Stimulated activated naive B cell treated with anti-CD40 and anti-IgM and Interleukin-4, amounts not matched to agents 10 μg/mL and 1 μg/mL and 100 μg/mL, for 72 hours (primary cell): ENCODE measurements around the gene MGA.

Experiments
- ATAC-seq, 2 donors: fragments of 150-1000 bp; cut with Tn5 transposase; replicated peaks; 2 replicates each; pipeline ENCODE4 v1.10.0; 2021; ENCODE audit warnings: moderate library complexity in 1 of 2
- DNase-seq: peaks from one replicate; pipeline ENCODE4 v3.0.0; 2021
- H3K27ac Mint-ChIP-seq: one replicate; pipeline ENCODE4 v1.8.0; 2022; ENCODE audit warnings: mild to moderate bottlenecking, mixed read lengths
- H3K27me3 Mint-ChIP-seq, 2 donors: one replicate each; pipeline ENCODE4 v1.8.0; 2022; ENCODE audit warnings: mixed read lengths in 2 of 2
- H3K36me3 Mint-ChIP-seq, 2 donors: one replicate each; pipeline ENCODE4 v1.8.0; 2022; ENCODE audit warnings: mixed read lengths in 2 of 2, mild to moderate bottlenecking in 1 of 2
- H3K4me1 Mint-ChIP-seq, 2 donors: one replicate each; pipeline ENCODE4 v1.8.0; 2022; ENCODE audit warnings: mixed read lengths in 2 of 2, mild to moderate bottlenecking in 1 of 2
- H3K4me3 Mint-ChIP-seq, 2 donors: one replicate each; pipeline ENCODE4 v1.8.0; 2022; ENCODE audit warnings: mild to moderate bottlenecking in 2 of 2, mixed read lengths in 2 of 2, moderate library complexity in 1 of 2
- H3K9me3 Mint-ChIP-seq, 2 donors: one replicate each; pipeline ENCODE4 v1.8.0; 2022; ENCODE audit warnings: mixed read lengths in 2 of 2, mild to moderate bottlenecking in 1 of 2

Gene MGA

GRCh38 chr15:41790169-41790568 lies 130.0 kb downstream of the MGA start:
- Mint-ChIP-seq H3K9me3 (peaks cover under 1 to 2% of the 10 kb centered on the region in 2 donors), H3K36me3 (peaks cover 8% of the 10 kb centered on the region in 2 donors), H3K4me3 (peak overlapping the region in 1 of 2 donors; percentile 35), H3K4me1 (peaks cover 56 to 66% of the 10 kb centered on the region in 2 donors), H3K27ac (peak overlapping the region; percentile 70), H3K27me3 (no peaks in the 10 kb centered on the region)
- no peak for DNase-seq
- ATAC-seq: peak in 1 of 2 donors; percentile 7

GRCh38 chr15:41790756-41791546 lies 130.7 kb downstream of the MGA start:
- H3K4me1 Mint-ChIP-seq: peaks cover 59 to 74% of the 10 kb centered on the region in 2 donors
- H3K36me3 Mint-ChIP-seq: peaks cover 8 to 9% of the 10 kb centered on the region in 2 donors
- H3K27me3 Mint-ChIP-seq: no peaks in the 10 kb centered on the region
- peak overlapping the region; percentile 57 to 68 for H3K4me3 Mint-ChIP-seq
- H3K27ac Mint-ChIP-seq: peak overlapping the region; percentile 70
- ATAC-seq (peak; percentile 75 to 81), DNase-seq (peak; percentile 31)
- peaks cover 2 to 4% of the 10 kb centered on the region in 2 donors for H3K9me3 Mint-ChIP-seq

GRCh38 chr15:41791547-41791937 lies 131.3 kb downstream of the MGA start:
- H3K9me3 Mint-ChIP-seq: peaks cover 2 to 4% of the 10 kb centered on the region in 2 donors
- peak overlapping the region; percentile 57 to 68 for H3K4me3 Mint-ChIP-seq
- no peak for ATAC-seq
- DNase-seq: no peak
- H3K36me3 Mint-ChIP-seq: peaks cover 8% of the 10 kb centered on the region in 2 donors
- peaks cover 63 to 80% of the 10 kb centered on the region in 2 donors for H3K4me1 Mint-ChIP-seq
- peak overlapping the region; percentile 70 for H3K27ac Mint-ChIP-seq
- no peaks in the 10 kb centered on the region for H3K27me3 Mint-ChIP-seq

- Mint-ChIP-seq H3K27me3 (no peaks in the 10 kb centered on the region), H3K9me3 (peaks cover 2 to 4% of the 10 kb centered on the region in 2 donors), H3K27ac (peak overlapping the region; percentile 70), H3K36me3 (peaks cover 8 to 11% of the 10 kb centered on the region in 2 donors), H3K4me3 (peak overlapping the region; percentile 57 to 68), H3K4me1 (peaks cover 66 to 85% of the 10 kb centered on the region in 2 donors)
- ATAC-seq (no peak), DNase-seq (no peak)
Observed at GRCh38 chr15:41792000-41792637, 131.9 kb downstream of the MGA start.

GRCh38 chr15:41794081-41794480 lies 133.9 kb downstream of the MGA start:
- DNase-seq (no peak), ATAC-seq (no peak)
- peak overlapping the region; percentile 25 for H3K27ac Mint-ChIP-seq
- H3K27me3 Mint-ChIP-seq: no peaks in the 10 kb centered on the region
- H3K36me3 Mint-ChIP-seq: peaks cover 8 to 11% of the 10 kb centered on the region in 2 donors
- H3K9me3 Mint-ChIP-seq: peaks cover 2 to 4% of the 10 kb centered on the region in 2 donors
- H3K4me1 Mint-ChIP-seq: peaks cover 72 to 88% of the 10 kb centered on the region in 2 donors
- no peak overlapping the region for H3K4me3 Mint-ChIP-seq

GRCh38 chr15:41795996-41796856 lies 136.0 kb downstream of the MGA start:
- H3K9me3 Mint-ChIP-seq: peaks cover 2 to 4% of the 10 kb centered on the region in 2 donors
- H3K4me3 Mint-ChIP-seq: no peak overlapping the region
- H3K36me3 Mint-ChIP-seq: peaks cover 24 to 26% of the 10 kb centered on the region in 2 donors
- no peak for DNase-seq
- peak overlapping the region; percentile 42 for H3K27ac Mint-ChIP-seq
- peaks cover 62 to 84% of the 10 kb centered on the region in 2 donors for H3K4me1 Mint-ChIP-seq
- H3K27me3 Mint-ChIP-seq: no peaks in the 10 kb centered on the region
- no peak for ATAC-seq

- Mint-ChIP-seq H3K36me3 (peaks cover 23 to 29% of the 10 kb centered on the region in 2 donors), H3K27ac (peak overlapping the region; percentile 72), H3K4me3 (peak overlapping the region; percentile 31 to 34), H3K9me3 (peaks cover 2 to 4% of the 10 kb centered on the region in 2 donors), H3K27me3 (no peaks in the 10 kb centered on the region), H3K4me1 (peaks cover 51 to 72% of the 10 kb centered on the region in 2 donors)
- DNase-seq: peak; percentile 30
- ATAC-seq: peak; percentile 5 to 27
Observed at GRCh38 chr15:41797201-41797944, 137.2 kb downstream of the MGA start.

- no peak for DNase-seq
- Mint-ChIP-seq H3K9me3 (peaks cover 2 to 4% of the 10 kb centered on the region in 2 donors), H3K36me3 (peaks cover 23 to 28% of the 10 kb centered on the region in 2 donors), H3K27me3 (no peaks in the 10 kb centered on the region), H3K27ac (peak overlapping the region; percentile 72), H3K4me1 (peaks cover 44 to 66% of the 10 kb centered on the region in 2 donors), H3K4me3 (peak overlapping the region; percentile 27 to 60)
- ATAC-seq: peak; percentile 87 to 91
Observed at GRCh38 chr15:41798607-41799487, 138.6 kb downstream of the MGA start.

- H3K9me3 Mint-ChIP-seq: peaks cover 2 to 4% of the 10 kb centered on the region in 2 donors
- DNase-seq (peak; percentile 44), ATAC-seq (no peak)
- peak overlapping the region in 1 of 2 donors; percentile 60 for H3K4me3 Mint-ChIP-seq
- peaks cover 42 to 66% of the 10 kb centered on the region in 2 donors for H3K4me1 Mint-ChIP-seq
- peaks cover 26 to 32% of the 10 kb centered on the region in 2 donors for H3K36me3 Mint-ChIP-seq
- no peaks in the 10 kb centered on the region for H3K27me3 Mint-ChIP-seq
- H3K27ac Mint-ChIP-seq: peak overlapping the region; percentile 72
Observed at GRCh38 chr15:41799488-41799805, 139.2 kb downstream of the MGA start.

GRCh38 chr15:41801185-41801584 lies 141.0 kb downstream of the MGA start:
- Mint-ChIP-seq H3K9me3 (no peaks in the 10 kb centered on the region), H3K36me3 (peaks cover 25 to 33% of the 10 kb centered on the region in 2 donors), H3K4me3 (no peak overlapping the region), H3K27me3 (no peaks in the 10 kb centered on the region), H3K27ac (no peak overlapping the region), H3K4me1 (peaks cover 39 to 56% of the 10 kb centered on the region in 2 donors)
- DNase-seq: no peak
- no peak for ATAC-seq

- ATAC-seq (no peak), DNase-seq (no peak)
- H3K36me3 Mint-ChIP-seq: peaks cover 27 to 34% of the 10 kb centered on the region in 2 donors
- H3K27ac Mint-ChIP-seq: no peak overlapping the region
- H3K27me3 Mint-ChIP-seq: no peaks in the 10 kb centered on the region
- no peaks in the 10 kb centered on the region for H3K9me3 Mint-ChIP-seq
- peaks cover 34 to 48% of the 10 kb centered on the region in 2 donors for H3K4me1 Mint-ChIP-seq
- no peak overlapping the region for H3K4me3 Mint-ChIP-seq
Observed at GRCh38 chr15:41801850-41802455, 141.7 kb downstream of the MGA start.

- Mint-ChIP-seq H3K4me3 (no peak overlapping the region), H3K4me1 (peaks cover 16 to 32% of the 10 kb centered on the region in 2 donors), H3K36me3 (peaks cover 30 to 34% of the 10 kb centered on the region in 2 donors), H3K27ac (no peak overlapping the region), H3K9me3 (no peaks in the 10 kb centered on the region), H3K27me3 (no peaks in the 10 kb centered on the region)
- ATAC-seq (no peak), DNase-seq (no peak)
Observed at GRCh38 chr15:41804361-41804760, 144.2 kb downstream of the MGA start.
